Measurements from ENCODE around the gene NPAS3.

DNA sequence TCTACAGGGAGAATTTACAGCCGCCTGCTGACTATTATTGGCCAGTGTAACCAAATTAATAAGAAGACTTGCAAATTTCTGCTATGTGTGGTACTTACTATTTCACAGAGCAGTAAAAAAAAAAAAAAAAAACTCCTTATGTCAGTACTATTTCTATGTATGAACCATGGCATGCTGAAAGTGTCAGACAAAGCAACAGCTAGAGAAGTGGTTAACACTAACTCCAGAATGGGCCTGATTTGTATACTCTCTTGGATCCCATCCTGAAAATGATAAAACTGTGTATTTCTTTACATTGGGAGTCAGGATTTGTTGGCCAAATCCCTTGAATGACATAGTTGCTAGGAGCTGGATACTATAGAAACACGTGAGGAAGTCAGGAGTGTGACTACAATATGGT lies 595.4 kb downstream of the NPAS3 start:
- TF ChIP-seq, protein P1, sequence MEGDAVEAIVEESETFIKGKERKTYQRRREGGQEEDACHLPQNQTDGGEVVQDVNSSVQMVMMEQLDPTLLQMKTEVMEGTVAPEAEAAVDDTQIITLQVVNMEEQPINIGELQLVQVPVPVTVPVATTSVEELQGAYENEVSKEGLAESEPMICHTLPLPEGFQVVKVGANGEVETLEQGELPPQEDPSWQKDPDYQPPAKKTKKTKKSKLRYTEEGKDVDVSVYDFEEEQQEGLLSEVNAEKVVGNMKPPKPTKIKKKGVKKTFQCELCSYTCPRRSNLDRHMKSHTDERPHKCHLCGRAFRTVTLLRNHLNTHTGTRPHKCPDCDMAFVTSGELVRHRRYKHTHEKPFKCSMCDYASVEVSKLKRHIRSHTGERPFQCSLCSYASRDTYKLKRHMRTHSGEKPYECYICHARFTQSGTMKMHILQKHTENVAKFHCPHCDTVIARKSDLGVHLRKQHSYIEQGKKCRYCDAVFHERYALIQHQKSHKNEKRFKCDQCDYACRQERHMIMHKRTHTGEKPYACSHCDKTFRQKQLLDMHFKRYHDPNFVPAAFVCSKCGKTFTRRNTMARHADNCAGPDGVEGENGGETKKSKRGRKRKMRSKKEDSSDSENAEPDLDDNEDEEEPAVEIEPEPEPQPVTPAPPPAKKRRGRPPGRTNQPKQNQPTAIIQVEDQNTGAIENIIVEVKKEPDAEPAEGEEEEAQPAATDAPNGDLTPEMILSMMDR (IDR thresholded peaks at IDR 0.05) = no peak
- TF ChIP-seq POLR2A (IDR thresholded peaks at IDR 0.05) = no peak
